ENCODE results near the gene BAZ2B.
A peak's percentile ranks its signal among the peaks of the same experiment; 100 is the strongest.

The BAZ2B gene

GRCh38 chr2:159307942-159308341 is 308.4 kb downstream of the BAZ2B start:
- DNase-seq (ENCODE audit: low spot score), result no peak

DNA sequence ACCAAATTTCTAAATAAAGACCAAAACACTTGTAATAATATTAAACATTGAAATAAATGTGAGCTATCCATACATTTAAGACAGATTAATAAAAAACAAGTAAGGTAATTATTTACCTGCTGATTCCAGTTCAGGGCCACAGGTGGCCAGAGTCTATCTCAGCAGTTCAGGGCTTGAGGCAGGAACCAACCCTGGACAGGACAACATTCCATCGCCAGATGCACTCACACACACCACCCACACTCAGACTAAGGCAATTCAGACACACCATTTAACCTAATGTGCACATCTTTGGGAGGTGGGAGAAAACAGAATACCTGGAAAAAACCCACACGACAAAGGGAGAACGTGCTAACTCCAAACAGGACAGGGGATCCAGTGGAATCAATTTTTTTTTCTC is 315.8 kb downstream of the BAZ2B start:
- no peak for DNase-seq (ENCODE audit: low spot score)

GRCh38 chr2:159298967-159299366 is 317.4 kb downstream of the BAZ2B start:
- no peak for DNase-seq (ENCODE audit: low spot score)

- DNase-seq (ENCODE audit: low spot score), result no peak
Measured at GRCh38 chr2:159297042-159297707, 319.2 kb downstream of the BAZ2B start.

DNA sequence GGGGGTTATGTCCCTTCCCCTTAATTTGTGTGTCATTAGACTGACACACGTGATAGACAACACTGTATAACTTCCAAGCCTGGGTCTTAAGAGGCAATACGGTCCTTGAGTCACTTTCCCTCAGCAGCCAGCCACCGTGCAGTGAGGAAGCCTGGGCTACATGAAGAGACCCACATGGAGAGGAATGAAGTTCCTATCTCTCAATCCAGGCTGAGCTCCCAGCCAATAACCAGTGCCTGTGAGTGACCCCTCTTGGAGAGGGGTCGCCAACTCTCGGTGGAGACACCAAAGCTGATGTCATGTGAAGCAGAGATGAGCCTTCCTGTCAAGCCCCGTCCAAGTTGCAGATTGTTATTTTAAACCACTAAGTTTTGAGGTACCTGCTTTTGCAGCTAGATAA is 324.2 kb downstream of the BAZ2B start:
- DNase-seq (ENCODE audit: low spot score), result no peak

DNA sequence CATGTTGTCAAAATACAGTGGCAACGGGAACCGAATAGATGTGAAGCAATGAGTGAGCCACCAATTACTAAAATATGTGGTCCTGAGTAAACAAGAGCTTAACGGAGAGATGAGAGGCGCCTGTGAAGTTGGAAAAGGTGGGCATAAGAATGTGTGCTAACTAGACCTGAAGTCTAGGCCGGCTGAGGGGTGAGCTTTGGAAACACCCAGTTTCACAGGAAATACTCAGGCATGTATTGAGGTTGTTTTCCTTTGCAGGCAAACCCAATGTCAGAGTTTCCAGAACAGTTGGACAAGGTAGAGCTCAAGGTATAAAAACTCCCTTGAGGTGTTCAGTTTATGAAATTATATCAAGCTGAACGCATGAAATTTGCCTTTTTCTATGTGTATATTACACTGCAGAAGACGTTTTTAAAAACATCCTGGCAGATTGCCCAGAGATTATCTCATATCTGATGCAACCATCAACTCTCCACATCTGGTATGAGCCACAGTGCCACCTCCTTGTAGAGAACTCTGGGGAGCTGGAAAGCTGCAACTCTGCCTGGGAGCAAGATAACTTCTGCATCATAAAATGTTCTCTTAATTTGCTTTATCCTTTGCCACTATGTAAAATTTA is 325.9 kb downstream of the BAZ2B start:
- DNase-seq (ENCODE audit: low spot score), result peak; percentile 53

- no peak for DNase-seq (ENCODE audit: low spot score)
Measured at GRCh38 chr2:159287733-159288132, 328.6 kb downstream of the BAZ2B start.

GRCh38 chr2:159286709-159287441 is 329.5 kb downstream of the BAZ2B start:
- DNase-seq (ENCODE audit: low spot score), result peak; percentile 94

DNA sequence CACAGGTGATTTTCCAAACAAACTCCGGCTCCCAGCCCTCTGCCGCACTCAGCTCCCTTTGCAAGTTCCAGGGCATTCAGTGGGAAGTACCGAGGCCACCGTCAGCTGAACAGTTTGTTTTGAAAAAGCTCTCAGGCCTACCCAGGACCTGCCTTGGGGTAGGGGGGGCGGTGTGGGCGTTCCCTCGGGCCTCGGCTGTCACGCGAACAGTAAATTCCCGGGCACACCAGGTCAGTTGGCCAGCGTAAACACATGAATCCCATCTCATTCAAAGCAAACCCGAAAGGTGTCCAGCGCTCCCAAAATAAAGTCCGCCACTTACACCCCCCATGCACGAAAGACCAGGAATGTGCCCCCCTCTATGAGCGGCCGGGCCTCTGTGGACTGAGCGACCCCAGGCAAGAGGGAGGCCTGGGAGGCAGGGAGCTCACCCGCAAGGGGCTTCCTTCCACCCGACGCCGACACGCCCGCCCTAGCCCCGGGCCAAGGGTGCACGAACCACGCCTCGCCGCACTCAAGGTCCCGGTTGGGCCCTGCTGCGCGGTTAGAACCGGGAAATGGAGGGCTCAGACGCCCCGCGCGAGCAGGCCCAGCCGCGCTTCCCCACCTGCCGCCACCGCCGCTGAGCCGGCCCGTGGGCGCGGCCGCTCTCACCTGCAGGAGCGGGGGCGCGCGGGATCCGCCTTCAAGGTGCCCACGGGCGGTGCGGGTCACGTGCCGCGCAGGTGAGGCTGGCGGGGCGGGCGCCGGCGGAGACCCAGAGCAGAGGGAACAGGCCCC is 330.2 kb downstream of the BAZ2B start, which contains the start of gene WDSUB1:
TSS of gene WDSUB1 (minus strand) at position 775 of the 780 bp plus-strand sequence. CDS start 3,634 bp downstream, outside the sequence.
- DNase-seq (ENCODE audit: low spot score), result peak; percentile 10

GRCh38 chr2:159285433-159285832 is 330.9 kb downstream of the BAZ2B start:
- DNase-seq (ENCODE audit: low spot score), result no peak

GRCh38 chr2:159283529-159283928 is 332.8 kb downstream of the BAZ2B start:
- DNase-seq (ENCODE audit: low spot score), result no peak

DNA sequence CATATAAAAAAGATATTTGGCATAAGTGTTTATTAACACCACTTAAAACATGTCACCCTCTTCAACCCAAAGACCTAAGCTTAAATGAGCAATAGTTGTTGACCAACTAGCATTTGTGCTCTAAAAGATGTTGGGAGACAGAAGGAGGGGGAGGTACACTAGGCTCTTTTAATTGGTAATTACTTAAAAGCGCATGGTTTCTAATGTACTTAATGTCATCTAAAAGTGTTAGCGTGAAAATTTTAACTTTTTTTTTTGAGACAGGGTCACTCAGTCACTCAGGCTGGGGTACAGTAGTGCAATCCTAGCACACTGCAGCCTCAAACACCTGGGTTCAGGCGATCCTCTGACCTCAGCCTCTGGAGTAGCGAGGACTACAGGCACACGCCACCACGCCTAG is 335.3 kb downstream of the BAZ2B start:
- no peak for DNase-seq (ENCODE audit: low spot score)

DNA sequence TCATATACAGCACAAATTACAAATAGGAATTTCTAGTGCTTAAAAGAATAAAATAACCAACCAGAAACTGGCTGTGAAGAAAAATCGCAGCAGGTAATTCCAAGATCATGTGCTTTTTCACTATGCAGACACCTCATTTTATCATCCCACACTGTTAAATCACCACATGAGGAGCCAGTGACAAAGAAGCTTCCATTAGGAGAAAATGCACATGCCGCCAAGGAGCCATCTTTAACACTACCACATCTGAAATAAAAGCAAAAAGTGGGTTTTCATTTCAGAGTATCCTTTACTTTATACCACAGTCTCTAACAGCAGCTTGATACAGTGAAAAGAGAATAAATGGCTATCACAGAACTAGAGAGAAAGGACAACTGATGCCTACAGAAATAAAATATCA is 336.6 kb downstream of the BAZ2B start:
- no peak for DNase-seq (ENCODE audit: low spot score)

DNA sequence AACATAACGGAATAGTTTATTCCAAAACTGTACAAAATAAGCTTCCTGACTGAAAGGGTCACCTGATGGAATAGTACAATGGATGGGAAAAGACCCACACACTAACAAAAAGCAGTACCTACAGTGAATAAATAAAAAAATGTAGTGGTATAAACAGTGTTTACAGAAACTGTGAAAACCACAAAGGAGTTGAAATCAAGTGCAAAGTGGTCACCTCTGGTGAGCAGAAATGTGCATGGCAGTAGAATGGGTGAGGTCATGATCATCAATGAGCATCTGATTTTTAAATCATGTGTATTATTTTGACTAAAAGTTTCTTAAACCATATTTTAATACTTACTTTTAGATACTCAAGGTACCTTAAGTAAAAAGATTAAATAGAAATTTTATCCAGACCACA is 341.2 kb downstream of the BAZ2B start:
- no peak for DNase-seq (ENCODE audit: low spot score)

- no peak for DNase-seq (ENCODE audit: low spot score)
Measured at GRCh38 chr2:159272156-159272555, 344.2 kb downstream of the BAZ2B start.

- DNase-seq (ENCODE audit: low spot score), result no peak
Measured at GRCh38 chr2:159270744-159271379, 345.5 kb downstream of the BAZ2B start.

Measured in kidney capillary endothelial cell (primary cell).